Measurements from ENCODE around the gene ACOT7.

Gene ACOT7

GRCh38 chr1:6245869-6246496 is 147.6 kb downstream of the ACOT7 start:
- peak; percentile 34 for DNase-seq

- peak; percentile 80 for DNase-seq
These were observed 148.3 kb downstream of the ACOT7 start for GRCh38 chr1:6245086-6245868.

GRCh38 chr1:6244401-6245049 is 149.0 kb downstream of the ACOT7 start:
- DNase-seq = no peak

- DNase-seq = no peak
These were observed 149.6 kb downstream of the ACOT7 start, which contains the start of gene HES3 for GRCh38 chr1:6243993-6244392. Gene HES3 (plus strand): TSS chr1:6244179. CDS start chr1:6244366, 187 bp downstream.

GRCh38 chr1:6243053-6243834 is 150.3 kb downstream of the ACOT7 start:
- no peak for DNase-seq

GRCh38 chr1:6241887-6242740 is 151.5 kb downstream of the ACOT7 start:
- DNase-seq = no peak

- DNase-seq = no peak
These were observed 152.3 kb downstream of the ACOT7 start for GRCh38 chr1:6241107-6241886.

GRCh38 chr1:6239950-6240768 is 153.4 kb downstream of the ACOT7 start:
- no peak for DNase-seq

GRCh38 chr1:6239213-6239752 is 154.3 kb downstream of the ACOT7 start:
- no peak for DNase-seq

- DNase-seq = no peak
These were observed 156.5 kb downstream of the ACOT7 start for GRCh38 chr1:6237093-6237492.

- DNase-seq = peak; percentile 26
These were observed 158.3 kb downstream of the ACOT7 start for GRCh38 chr1:6235296-6235677.

GRCh38 chr1:6234502-6235295 is 158.9 kb downstream of the ACOT7 start:
- DNase-seq = no peak

GRCh38 chr1:6233376-6233775 is 160.2 kb downstream of the ACOT7 start:
- DNase-seq = no peak

GRCh38 chr1:6225651-6226050 is 167.9 kb downstream of the ACOT7 start:
- no peak for DNase-seq

- DNase-seq = no peak
These were observed 168.8 kb downstream of the ACOT7 start for GRCh38 chr1:6224718-6225117.

GRCh38 chr1:6223617-6224016 is 169.9 kb downstream of the ACOT7 start:
- no peak for DNase-seq

- no peak for DNase-seq
These were observed 170.9 kb downstream of the ACOT7 start for GRCh38 chr1:6222636-6223035.

- no peak for DNase-seq
These were observed 172.3 kb downstream of the ACOT7 start for GRCh38 chr1:6221210-6221784.

GRCh38 chr1:6220236-6220635 is 173.3 kb downstream of the ACOT7 start:
- no peak for DNase-seq

Data from stimulated activated CD4-positive, alpha-beta T cell treated with anti-CD3 and anti-CD28 coated beads, Interleukin-4, amount 100 ng/mL, for 24 hours (primary cell).